ENCODE measurements around the gene CEP162. TPM values are rescaled to one million over a fixed set of nuclear protein-coding genes. Genes with fewer than 3 reads are reported as not detected.
"Not testable (repeated sequence)": the region's sequence is repeated elsewhere in the genome, so short reads cannot be mapped to it uniquely, and the experiment has no call there.

CEP162 gene
- total and polyA plus RNA-seq, 2 experiments from 2014 or later: 4.1 to 13.7 TPM

DNA sequence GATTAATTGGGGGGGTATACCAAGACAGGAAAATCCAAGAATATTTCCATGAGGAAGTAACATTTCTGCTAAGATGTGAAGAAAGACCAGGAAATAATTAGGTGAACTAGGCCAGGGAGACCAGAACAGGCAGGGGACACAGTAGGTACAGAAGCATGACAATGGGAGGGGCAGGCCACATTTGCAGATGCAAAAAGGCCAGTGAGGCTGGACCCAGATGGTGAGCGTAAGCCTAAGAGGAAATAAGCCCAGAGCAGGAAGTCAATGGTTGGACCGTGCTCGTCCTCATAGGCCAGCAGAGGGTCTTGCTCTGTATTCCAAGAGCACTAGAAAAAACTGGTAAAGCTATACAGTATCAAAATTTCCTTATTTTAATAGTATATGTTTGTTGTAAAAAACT lies 9.4 kb downstream of the CEP162 start:
- Histone ChIP-seq H3K27ac (no peak overlapping the region), H3K4me1 (ENCODE audit: insufficient read depth) (no peaks in the 10 kb centered on the region), H3K27me3 (no peaks in the 10 kb centered on the region)

GRCh38 chr6:84213217-84213616 lies 14.2 kb downstream of the CEP162 start:
- H3K4me3 ChIP-seq: no peak overlapping the region

More for the DNA sequence above, 9.4 kb downstream of the CEP162 start:
- Histone ChIP-seq H3K36me3 (replicated peaks; ENCODE audit: insufficient read depth, low read depth) (no peaks in the 10 kb centered on the region), H3K4me3 (no peak overlapping the region), H4K20me1 (ENCODE audit: insufficient read depth, poor library complexity, severe bottlenecking) (peaks cover 3% of the 10 kb centered on the region), H3K4me2 (no peak overlapping the region), H2AFZ (no peak overlapping the region), H3K9me3 (ENCODE audit: low read depth) (no peaks in the 10 kb centered on the region), H3K79me2 (no peaks in the 10 kb centered on the region), H3K9me2 (replicated peaks; ENCODE audit: insufficient read depth) (no peaks in the 10 kb centered on the region)
- DNase-seq (ENCODE audit: low spot score): no peak
- TF ChIP-seq EZH2phosphoT487 (IDR thresholded peaks at IDR 0.05; ENCODE audit: low read depth, severe bottlenecking, unreplicated experiment) (no peak), CTCF (IDR thresholded peaks at IDR 0.05; ENCODE audit: poor library complexity) (no peak), EZH2 (IDR thresholded peaks at IDR 0.05; ENCODE audit: borderline replicate concordance) (no peak)
- WGBS (ENCODE audit: low lambda C conversion rate, missing lambda C conversion rate): 99% methylated on average over 3 of the region's 3 CpGs

DNA sequence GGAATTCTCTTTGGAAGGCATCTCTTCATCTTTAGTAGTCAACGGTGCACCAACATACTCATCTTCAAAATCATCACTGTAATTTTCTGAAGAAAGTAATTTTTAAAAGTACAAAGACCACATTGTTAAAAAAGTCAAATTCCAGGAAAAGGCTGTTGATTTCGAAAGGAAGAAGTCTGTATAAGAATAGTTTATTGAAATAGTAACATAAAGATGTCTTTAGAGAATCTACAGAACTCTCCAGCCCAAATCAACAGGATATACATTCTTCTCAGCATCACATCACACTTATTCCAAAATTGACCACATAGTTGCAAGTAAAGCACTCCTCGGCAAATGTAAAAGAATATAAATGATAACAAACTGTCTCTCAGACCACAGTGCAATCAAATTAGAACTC lies 23.4 kb downstream of the CEP162 start:
- no peak overlapping the region for H3K4me2 ChIP-seq
- no peaks in the 10 kb centered on the region for H3K27me3 ChIP-seq
- H3K4me3 ChIP-seq: no peak overlapping the region
- no peaks in the 10 kb centered on the region for H4K20me1 ChIP-seq (ENCODE audit: insufficient read depth, poor library complexity, severe bottlenecking)
- no peak overlapping the region for H3K27ac ChIP-seq
- H3K36me3 ChIP-seq (replicated peaks; ENCODE audit: insufficient read depth, low read depth): no peaks in the 10 kb centered on the region
- no peaks in the 10 kb centered on the region for H3K79me2 ChIP-seq
- H3K9me3 ChIP-seq (ENCODE audit: low read depth): no peaks in the 10 kb centered on the region
- TF ChIP-seq EZH2 (IDR thresholded peaks at IDR 0.05; ENCODE audit: borderline replicate concordance) (no peak), CTCF (IDR thresholded peaks at IDR 0.05; ENCODE audit: poor library complexity) (no peak), EZH2phosphoT487 (IDR thresholded peaks at IDR 0.05; ENCODE audit: low read depth, severe bottlenecking, unreplicated experiment) (no peak)
- no peaks in the 10 kb centered on the region for H3K9me2 ChIP-seq (replicated peaks; ENCODE audit: insufficient read depth)
- no peak for DNase-seq (ENCODE audit: low spot score)
- H3K4me1 ChIP-seq (ENCODE audit: insufficient read depth): no peaks in the 10 kb centered on the region
- no peak overlapping the region for H2AFZ ChIP-seq
- WGBS (ENCODE audit: low lambda C conversion rate, missing lambda C conversion rate): 95% methylated on average over 3 of the region's 3 CpGs

More at GRCh38 chr6:84213217-84213616, 14.2 kb downstream of the CEP162 start:
- Histone ChIP-seq H3K4me1 (ENCODE audit: insufficient read depth) (no peaks in the 10 kb centered on the region), H3K27ac (no peak overlapping the region), H3K27me3 (no peaks in the 10 kb centered on the region), H3K36me3 (replicated peaks; ENCODE audit: insufficient read depth, low read depth) (no peaks in the 10 kb centered on the region), H3K4me2 (no peak overlapping the region), H2AFZ (no peak overlapping the region), H3K9me2 (replicated peaks; ENCODE audit: insufficient read depth) (no peaks in the 10 kb centered on the region), H3K79me2 (no peaks in the 10 kb centered on the region), H3K9me3 (ENCODE audit: low read depth) (no peaks in the 10 kb centered on the region), H4K20me1 (ENCODE audit: insufficient read depth, poor library complexity, severe bottlenecking) (no peaks in the 10 kb centered on the region)
- no peak for DNase-seq (ENCODE audit: low spot score)
- TF ChIP-seq EZH2phosphoT487 (IDR thresholded peaks at IDR 0.05; ENCODE audit: low read depth, severe bottlenecking, unreplicated experiment) (no peak), EZH2 (IDR thresholded peaks at IDR 0.05; ENCODE audit: borderline replicate concordance) (no peak), CTCF (IDR thresholded peaks at IDR 0.05; ENCODE audit: poor library complexity) (no peak)
- 85% methylated on average over 1 of the region's 1 CpG for WGBS (ENCODE audit: low lambda C conversion rate, missing lambda C conversion rate)

GRCh38 chr6:84199987-84200386 lies 27.5 kb downstream of the CEP162 start:
- H3K9me3 ChIP-seq (ENCODE audit: low read depth); DNase-seq (ENCODE audit: low spot score); H3K27ac ChIP-seq; H3K27me3 ChIP-seq; H3K4me1 ChIP-seq (ENCODE audit: insufficient read depth); H3K36me3 ChIP-seq (replicated peaks; ENCODE audit: insufficient read depth, low read depth); H4K20me1 ChIP-seq (ENCODE audit: insufficient read depth, poor library complexity, severe bottlenecking); H3K79me2 ChIP-seq; H3K9me2 ChIP-seq (replicated peaks; ENCODE audit: insufficient read depth); H2AFZ ChIP-seq; H3K4me3 ChIP-seq; H3K4me2 ChIP-seq: not testable (repeated sequence)
- over 99% methylated on average over 6 of the region's 6 CpGs for WGBS (ENCODE audit: low lambda C conversion rate, missing lambda C conversion rate)

All from hepatocyte (in vitro differentiated cells).